GM12891 (cell line): ENCODE results near the gene PPP1R7.

Source experiments
- DNase-seq: peaks from one replicate; pipeline ENCODE4 v3.0.0; 2011; ENCODE audit warnings: low spot score; ENCODE audit not compliant: insufficient read length
- FAIRE-seq: peaks from 2 replicates; lab custom pipeline; 2011; peaks lifted over from hg19 to GRCh38; lab: Jason Lieb, UNC
- PAX5 ChIP-seq: IDR thresholded peaks from 2 replicates; pipeline ENCODE4 v1.6.1; 2011; ENCODE audit warnings: low read length, moderate library complexity, mild to moderate bottlenecking; ENCODE audit not compliant: insufficient read depth, severe bottlenecking
- POLR2A ChIP-seq: IDR thresholded peaks from 2 replicates; pipeline ENCODE4 v1.6.1; 2011; ENCODE audit warnings: low read depth, low read length, control low read depth
- POLR2AphosphoS5 ChIP-seq: IDR thresholded peaks from 2 replicates; pipeline ENCODE4 v1.6.1; 2011; ENCODE audit warnings: low read depth, low read length, control low read depth
- POU2F2 ChIP-seq: IDR thresholded peaks from 2 replicates; pipeline ENCODE4 v1.6.1; 2011; ENCODE audit warnings: low read depth, mild to moderate bottlenecking, control low read depth, low read length, moderate library complexity
- SPI1 ChIP-seq: IDR thresholded peaks from 2 replicates; pipeline ENCODE4 v1.6.1; 2011; ENCODE audit warnings: low read depth, low read length, control low read depth
- TAF1 ChIP-seq: IDR thresholded peaks from 2 replicates; pipeline ENCODE4 v1.6.1; 2011; ENCODE audit warnings: low read depth, low read length, control low read depth

PPP1R7 gene

GRCh38 chr2:241203218-241204009, 53.1 kb downstream of the PPP1R7 start:
- no peak for FAIRE-seq
- no peak for DNase-seq
- TF ChIP-seq SPI1 (no peak), PAX5 (no peak), POLR2AphosphoS5 (no peak), TAF1 (no peak), POLR2A (no peak), POU2F2 (no peak)

GRCh38 chr2:241204010-241204384, 53.7 kb downstream of the PPP1R7 start:
- TF ChIP-seq TAF1 (no peak), SPI1 (no peak), PAX5 (no peak), POLR2AphosphoS5 (no peak), POLR2A (no peak), POU2F2 (no peak)
- DNase-seq, result no peak
- FAIRE-seq, result no peak

DNA sequence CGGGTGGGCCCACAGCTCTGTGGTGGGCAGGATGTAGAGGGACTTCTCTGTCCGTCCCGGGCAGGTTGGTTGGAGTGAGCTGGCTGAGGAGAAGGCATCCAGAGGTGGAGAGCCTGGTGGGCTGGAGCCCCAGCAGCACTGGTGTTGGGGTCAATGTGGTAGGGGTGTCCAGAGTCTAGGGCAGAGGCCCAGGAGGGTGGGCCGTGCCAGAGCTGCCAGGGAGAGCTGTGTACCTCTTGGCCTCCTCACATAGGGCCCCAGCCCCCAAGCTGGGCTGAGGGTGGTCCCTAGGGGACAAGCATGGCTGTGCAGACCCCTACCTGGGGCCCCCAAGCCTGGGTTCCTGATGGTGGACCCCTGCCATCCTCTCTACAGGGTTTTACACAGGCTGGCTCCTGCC, 54.2 kb downstream of the PPP1R7 start:
- TF ChIP-seq SPI1, result no peak
- TF ChIP-seq POLR2AphosphoS5, result no peak
- TF ChIP-seq PAX5, result no peak
- no peak for TF ChIP-seq POLR2A
- no peak for TF ChIP-seq POU2F2
- TF ChIP-seq TAF1, result no peak
- FAIRE-seq (no peak), DNase-seq (no peak)

- DNase-seq (no peak), FAIRE-seq (no peak)
- no peak for TF ChIP-seq PAX5
- no peak for TF ChIP-seq POLR2AphosphoS5
- TF ChIP-seq POU2F2, result no peak
- TF ChIP-seq POLR2A, result no peak
- no peak for TF ChIP-seq TAF1
- no peak for TF ChIP-seq SPI1
Measured at GRCh38 chr2:241205086-241205485, 54.8 kb downstream of the PPP1R7 start.

- no peak for TF ChIP-seq SPI1
- no peak for TF ChIP-seq TAF1
- no peak for TF ChIP-seq POLR2AphosphoS5
- TF ChIP-seq POLR2A, result no peak
- no peak for TF ChIP-seq POU2F2
- no peak for TF ChIP-seq PAX5
- DNase-seq (no peak), FAIRE-seq (no peak)
Measured at GRCh38 chr2:241207151-241207550, 56.9 kb downstream of the PPP1R7 start.

GRCh38 chr2:241207641-241208040, 57.4 kb downstream of the PPP1R7 start:
- TF ChIP-seq TAF1 (no peak), POLR2A (no peak), POLR2AphosphoS5 (no peak), SPI1 (no peak), PAX5 (no peak), POU2F2 (no peak)
- no peak for FAIRE-seq
- no peak for DNase-seq

DNA sequence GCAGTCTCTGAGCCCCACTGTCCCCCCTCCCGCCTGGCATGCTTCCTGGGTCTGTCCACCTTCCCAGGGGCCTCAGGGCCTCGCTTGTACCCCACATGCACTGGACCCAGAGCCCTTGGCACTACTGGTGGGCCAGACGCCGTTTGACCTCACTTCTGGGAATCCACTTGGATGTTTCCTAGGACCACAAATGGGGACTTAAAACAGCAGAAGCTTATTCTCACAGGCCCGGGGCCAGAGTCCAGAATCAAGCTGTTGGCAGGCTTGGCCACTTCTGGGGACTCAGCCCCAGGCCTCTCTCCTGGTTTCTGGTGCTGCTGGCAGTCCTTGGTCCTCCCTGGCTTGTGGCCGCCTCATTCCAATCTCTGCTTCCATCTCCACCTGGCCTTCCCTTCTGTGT, 57.8 kb downstream of the PPP1R7 start:
- FAIRE-seq, result no peak
- no peak for DNase-seq
- TF ChIP-seq TAF1 (no peak), POLR2AphosphoS5 (no peak), POU2F2 (no peak), POLR2A (no peak), PAX5 (no peak), SPI1 (no peak)

- no peak for TF ChIP-seq PAX5
- no peak for TF ChIP-seq TAF1
- TF ChIP-seq POU2F2, result no peak
- TF ChIP-seq SPI1, result no peak
- TF ChIP-seq POLR2AphosphoS5, result no peak
- no peak for TF ChIP-seq POLR2A
- FAIRE-seq (no peak), DNase-seq (no peak)
Measured at GRCh38 chr2:241209271-241209670, 59.0 kb downstream of the PPP1R7 start.

DNA sequence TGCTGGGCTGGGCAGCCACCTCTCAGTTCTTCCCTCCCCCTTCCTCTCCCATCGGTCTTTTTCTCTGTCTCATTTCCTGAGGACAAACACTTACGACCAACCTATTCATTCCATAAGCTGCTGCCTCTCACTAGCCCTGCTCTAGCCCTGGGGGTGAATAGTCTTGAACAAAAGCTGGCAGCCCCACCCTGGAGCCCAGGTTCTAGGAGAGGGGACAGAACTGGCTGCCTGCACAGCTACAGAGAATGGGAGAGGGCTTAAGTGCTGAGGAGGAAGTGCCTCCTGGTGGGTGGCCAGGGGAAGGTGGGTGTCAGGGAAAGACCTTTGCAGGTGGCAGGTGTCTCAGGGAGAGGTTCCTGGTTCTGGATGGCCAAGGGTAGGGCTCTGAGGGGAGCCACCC, 61.0 kb downstream of the PPP1R7 start:
- DNase-seq (no peak), FAIRE-seq (no peak)
- TF ChIP-seq POLR2AphosphoS5 (no peak), POLR2A (no peak), SPI1 (peak; percentile 18; the same call in 1 of the 2 replicates)

DNA sequence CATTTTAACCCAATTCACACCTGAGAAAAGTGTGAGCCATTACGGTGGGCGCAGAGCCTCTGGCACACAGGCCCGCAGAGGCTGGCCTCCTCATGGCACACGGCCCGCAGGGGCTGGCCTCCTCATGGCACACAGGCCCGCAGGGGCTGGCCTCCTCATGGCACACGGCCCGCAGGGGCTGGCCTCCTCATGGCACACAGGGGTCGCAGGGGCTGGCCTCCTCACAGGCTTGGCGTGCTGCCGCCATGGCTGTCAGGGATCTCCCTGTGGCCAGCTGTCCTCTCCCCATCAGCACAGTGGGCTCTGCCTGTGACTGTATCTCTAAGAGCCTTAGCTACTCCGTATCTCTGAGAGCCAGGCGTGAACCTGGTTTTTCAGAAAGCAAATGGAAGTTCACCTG, 62.8 kb downstream of the PPP1R7 start:
- no peak for FAIRE-seq
- TF ChIP-seq SPI1 (no peak), PAX5 (no peak), POLR2AphosphoS5 (no peak), TAF1 (no peak), POLR2A (no peak)
- DNase-seq, result no peak

DNA sequence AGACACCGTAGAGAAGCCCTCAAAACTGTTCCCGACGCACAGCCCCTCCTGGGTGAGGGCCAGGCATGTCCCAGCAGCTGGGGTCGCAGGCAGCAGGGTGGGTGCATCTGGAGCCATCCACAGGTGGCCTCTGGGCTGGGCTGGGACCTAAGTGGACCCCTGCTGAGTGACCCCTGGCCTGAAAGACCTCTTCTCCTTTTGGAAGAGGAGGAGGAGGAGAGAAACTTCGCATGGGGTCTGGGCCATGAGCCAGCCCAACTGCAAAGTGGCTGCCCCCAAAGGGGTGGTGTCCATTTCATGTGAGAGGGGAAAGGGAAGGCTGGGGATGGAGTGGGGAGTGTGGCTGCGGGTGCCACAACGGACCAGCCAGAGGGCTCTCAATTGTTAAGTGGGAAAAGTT, 63.3 kb downstream of the PPP1R7 start:
- TF ChIP-seq TAF1 (no peak), POLR2AphosphoS5 (no peak), PAX5 (no peak)
- FAIRE-seq (no peak), DNase-seq (no peak)
